GM23338 (cell line): ENCODE data around the gene TMEM208. TPM values are rescaled to one million over a fixed set of nuclear protein-coding genes. Genes with fewer than 3 reads are reported as not detected.

ENCODE experiments used
- CREB1 ChIP-seq: fragments of 250-450 bp; sonication (Bioruptor Pico); IDR thresholded peaks from 2 replicates; pipeline ENCODE4 v1.5.0; 2020; ENCODE audit warnings: low read depth, mild to moderate bottlenecking, moderate library complexity
- EZH2 ChIP-seq: fragments of 200-600 bp; sonication (generic); IDR thresholded peaks from one replicate; pipeline ENCODE4 v1.8.0; 2017; ENCODE audit warnings: antibody characterized with exemption, mild to moderate bottlenecking, low read depth; ENCODE audit not compliant: unreplicated experiment
- EZH2phosphoT487 ChIP-seq: fragments of 200-600 bp; sonication (generic); IDR thresholded peaks from one replicate; pipeline ENCODE4 v1.8.1; 2018; ENCODE audit warnings: antibody characterized with exemption; ENCODE audit not compliant: unreplicated experiment
- JUNB ChIP-seq: IDR thresholded peaks from one replicate; pipeline ENCODE4 v1.6.1; 2016; ENCODE audit warnings: antibody characterized with exemption; ENCODE audit not compliant: unreplicated experiment
- NANOG ChIP-seq: IDR thresholded peaks from 2 replicates; pipeline ENCODE4 v1.6.1; 2016; ENCODE audit warnings: antibody characterized with exemption, borderline replicate concordance
- POLR2AphosphoS5 ChIP-seq: IDR thresholded peaks from 2 replicates; pipeline ENCODE4 v1.6.1; 2016; ENCODE audit warnings: antibody characterized with exemption, low read depth
- STAT1 ChIP-seq: IDR thresholded peaks from one replicate; pipeline ENCODE4 v1.6.1; 2016; ENCODE audit warnings: antibody characterized with exemption; ENCODE audit not compliant: unreplicated experiment
- ZNF331 ChIP-seq: fragments of 250-450 bp; sonication (Bioruptor Pico); IDR thresholded peaks from 2 replicates; pipeline ENCODE4 v1.5.0; 2020; ENCODE audit warnings: low read depth, mild to moderate bottlenecking, moderate library complexity
- polyA plus RNA-seq: library from polyadenylated mRNA; unstranded; fragments of >200 nt; fragmentation: Nextera tagmentation; extraction: Ambion mirVana; gene quantifications from 2 replicates; pipeline ENCODE4 v1.2.1, GENCODE V29; 2016
- total RNA-seq: library from RNA; depleted of rRNA; stranded (reverse); fragments of >200 nt; shearing (Covaris generic); gene quantifications from 2 replicates; pipeline ENCODE4 v1.2.3, GENCODE V29; 2014
- TF ChIP-seq, protein P1 (sequence below): fragments of 250-450 bp; sonication (Bioruptor Pico); IDR thresholded peaks from 2 replicates; pipeline ENCODE4 v1.5.0; 2020; ENCODE audit warnings: mild to moderate bottlenecking, moderate library complexity
- TF ChIP-seq, protein P2 (sequence below): IDR thresholded peaks from 2 replicates; pipeline ENCODE4 v1.6.1; 2016; ENCODE audit warnings: antibody characterized with exemption
- TF ChIP-seq, protein P3 (sequence below): IDR thresholded peaks from one replicate; pipeline ENCODE4 v1.6.1; 2018; ENCODE audit warnings: antibody characterized with exemption; ENCODE audit not compliant: unreplicated experiment

Gene TMEM208
- total and polyA plus RNA-seq, 2 experiments from 2014 or later = 23.2 to 82.3 TPM

DNA sequence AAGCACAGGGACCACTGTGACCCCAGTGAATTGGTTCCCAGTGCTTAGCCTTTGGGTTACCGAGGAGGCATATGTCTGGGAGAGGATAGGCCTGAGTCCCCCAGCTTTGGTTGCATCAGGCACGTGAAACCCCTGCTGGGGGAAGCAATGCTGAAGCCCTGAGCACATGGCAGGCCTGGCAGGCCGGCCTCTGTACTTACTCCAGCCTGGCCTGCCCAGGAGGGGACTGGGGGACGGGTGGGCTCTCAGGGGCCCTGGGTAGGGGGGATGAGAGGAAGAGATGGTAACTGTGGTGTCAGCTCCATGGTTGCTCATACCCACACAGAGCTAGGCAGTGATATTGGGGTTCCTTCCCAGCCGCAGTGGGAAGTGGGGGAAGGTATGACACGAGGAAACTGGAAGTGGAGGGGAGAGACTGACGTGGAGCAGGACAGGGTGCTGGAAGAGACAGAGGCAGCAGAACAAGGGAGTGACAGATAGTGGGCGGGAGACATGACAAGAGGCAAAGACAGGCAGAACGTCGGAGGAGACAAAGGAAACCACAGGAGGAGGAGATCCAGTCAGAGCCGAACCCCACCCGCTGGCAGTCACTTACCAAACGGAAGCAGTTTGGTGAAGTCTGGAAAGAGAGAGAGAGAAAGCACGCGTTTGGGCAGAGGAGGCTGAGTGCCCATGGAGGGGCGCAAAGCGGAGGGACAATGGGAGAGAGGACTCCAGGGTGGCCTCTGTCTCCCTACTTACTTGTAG is 9.1 kb downstream of the TMEM208 start (continued):
- TF ChIP-seq, protein P1, sequence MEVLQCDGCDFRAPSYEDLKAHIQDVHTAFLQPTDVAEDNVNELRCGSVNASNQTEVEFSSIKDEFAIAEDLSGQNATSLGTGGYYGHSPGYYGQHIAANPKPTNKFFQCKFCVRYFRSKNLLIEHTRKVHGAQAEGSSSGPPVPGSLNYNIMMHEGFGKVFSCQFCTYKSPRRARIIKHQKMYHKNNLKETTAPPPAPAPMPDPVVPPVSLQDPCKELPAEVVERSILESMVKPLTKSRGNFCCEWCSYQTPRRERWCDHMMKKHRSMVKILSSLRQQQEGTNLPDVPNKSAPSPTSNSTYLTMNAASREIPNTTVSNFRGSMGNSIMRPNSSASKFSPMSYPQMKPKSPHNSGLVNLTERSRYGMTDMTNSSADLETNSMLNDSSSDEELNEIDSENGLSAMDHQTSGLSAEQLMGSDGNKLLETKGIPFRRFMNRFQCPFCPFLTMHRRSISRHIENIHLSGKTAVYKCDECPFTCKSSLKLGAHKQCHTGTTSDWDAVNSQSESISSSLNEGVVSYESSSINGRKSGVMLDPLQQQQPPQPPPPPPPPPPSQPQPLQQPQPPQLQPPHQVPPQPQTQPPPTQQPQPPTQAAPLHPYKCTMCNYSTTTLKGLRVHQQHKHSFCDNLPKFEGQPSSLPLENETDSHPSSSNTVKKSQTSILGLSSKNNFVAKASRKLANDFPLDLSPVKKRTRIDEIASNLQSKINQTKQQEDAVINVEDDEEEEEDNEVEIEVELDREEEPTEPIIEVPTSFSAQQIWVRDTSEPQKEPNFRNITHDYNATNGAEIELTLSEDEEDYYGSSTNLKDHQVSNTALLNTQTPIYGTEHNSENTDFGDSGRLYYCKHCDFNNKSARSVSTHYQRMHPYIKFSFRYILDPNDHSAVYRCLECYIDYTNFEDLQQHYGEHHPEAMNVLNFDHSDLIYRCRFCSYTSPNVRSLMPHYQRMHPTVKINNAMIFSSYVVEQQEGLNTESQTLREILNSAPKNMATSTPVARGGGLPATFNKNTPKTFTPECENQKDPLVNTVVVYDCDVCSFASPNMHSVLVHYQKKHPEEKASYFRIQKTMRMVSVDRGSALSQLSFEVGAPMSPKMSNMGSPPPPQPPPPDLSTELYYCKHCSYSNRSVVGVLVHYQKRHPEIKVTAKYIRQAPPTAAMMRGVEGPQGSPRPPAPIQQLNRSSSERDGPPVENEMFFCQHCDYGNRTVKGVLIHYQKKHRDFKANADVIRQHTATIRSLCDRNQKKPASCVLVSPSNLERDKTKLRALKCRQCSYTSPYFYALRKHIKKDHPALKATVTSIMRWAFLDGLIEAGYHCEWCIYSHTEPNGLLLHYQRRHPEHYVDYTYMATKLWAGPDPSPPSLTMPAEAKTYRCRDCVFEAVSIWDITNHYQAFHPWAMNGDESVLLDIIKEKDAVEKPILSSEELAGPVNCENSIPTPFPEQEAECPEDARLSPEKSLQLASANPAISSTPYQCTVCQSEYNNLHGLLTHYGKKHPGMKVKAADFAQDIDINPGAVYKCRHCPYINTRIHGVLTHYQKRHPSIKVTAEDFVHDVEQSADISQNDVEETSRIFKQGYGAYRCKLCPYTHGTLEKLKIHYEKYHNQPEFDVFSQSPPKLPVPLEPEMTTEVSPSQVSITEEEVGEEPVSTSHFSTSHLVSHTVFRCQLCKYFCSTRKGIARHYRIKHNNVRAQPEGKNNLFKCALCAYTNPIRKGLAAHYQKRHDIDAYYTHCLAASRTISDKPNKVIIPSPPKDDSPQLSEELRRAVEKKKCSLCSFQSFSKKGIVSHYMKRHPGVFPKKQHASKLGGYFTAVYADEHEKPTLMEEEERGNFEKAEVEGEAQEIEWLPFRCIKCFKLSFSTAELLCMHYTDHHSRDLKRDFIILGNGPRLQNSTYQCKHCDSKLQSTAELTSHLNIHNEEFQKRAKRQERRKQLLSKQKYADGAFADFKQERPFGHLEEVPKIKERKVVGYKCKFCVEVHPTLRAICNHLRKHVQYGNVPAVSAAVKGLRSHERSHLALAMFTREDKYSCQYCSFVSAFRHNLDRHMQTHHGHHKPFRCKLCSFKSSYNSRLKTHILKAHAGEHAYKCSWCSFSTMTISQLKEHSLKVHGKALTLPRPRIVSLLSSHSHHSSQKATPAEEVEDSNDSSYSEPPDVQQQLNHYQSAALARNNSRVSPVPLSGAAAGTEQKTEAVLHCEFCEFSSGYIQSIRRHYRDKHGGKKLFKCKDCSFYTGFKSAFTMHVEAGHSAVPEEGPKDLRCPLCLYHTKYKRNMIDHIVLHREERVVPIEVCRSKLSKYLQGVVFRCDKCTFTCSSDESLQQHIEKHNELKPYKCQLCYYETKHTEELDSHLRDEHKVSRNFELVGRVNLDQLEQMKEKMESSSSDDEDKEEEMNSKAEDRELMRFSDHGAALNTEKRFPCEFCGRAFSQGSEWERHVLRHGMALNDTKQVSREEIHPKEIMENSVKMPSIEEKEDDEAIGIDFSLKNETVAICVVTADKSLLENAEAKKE (CRISPR knock-in tag) = no peak
- TF ChIP-seq NANOG = no peak
- TF ChIP-seq, protein P2, sequence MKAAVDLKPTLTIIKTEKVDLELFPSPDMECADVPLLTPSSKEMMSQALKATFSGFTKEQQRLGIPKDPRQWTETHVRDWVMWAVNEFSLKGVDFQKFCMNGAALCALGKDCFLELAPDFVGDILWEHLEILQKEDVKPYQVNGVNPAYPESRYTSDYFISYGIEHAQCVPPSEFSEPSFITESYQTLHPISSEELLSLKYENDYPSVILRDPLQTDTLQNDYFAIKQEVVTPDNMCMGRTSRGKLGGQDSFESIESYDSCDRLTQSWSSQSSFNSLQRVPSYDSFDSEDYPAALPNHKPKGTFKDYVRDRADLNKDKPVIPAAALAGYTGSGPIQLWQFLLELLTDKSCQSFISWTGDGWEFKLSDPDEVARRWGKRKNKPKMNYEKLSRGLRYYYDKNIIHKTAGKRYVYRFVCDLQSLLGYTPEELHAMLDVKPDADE = no peak
- TF ChIP-seq STAT1 = no peak
- TF ChIP-seq ZNF331 = no peak
- TF ChIP-seq, protein P3, sequence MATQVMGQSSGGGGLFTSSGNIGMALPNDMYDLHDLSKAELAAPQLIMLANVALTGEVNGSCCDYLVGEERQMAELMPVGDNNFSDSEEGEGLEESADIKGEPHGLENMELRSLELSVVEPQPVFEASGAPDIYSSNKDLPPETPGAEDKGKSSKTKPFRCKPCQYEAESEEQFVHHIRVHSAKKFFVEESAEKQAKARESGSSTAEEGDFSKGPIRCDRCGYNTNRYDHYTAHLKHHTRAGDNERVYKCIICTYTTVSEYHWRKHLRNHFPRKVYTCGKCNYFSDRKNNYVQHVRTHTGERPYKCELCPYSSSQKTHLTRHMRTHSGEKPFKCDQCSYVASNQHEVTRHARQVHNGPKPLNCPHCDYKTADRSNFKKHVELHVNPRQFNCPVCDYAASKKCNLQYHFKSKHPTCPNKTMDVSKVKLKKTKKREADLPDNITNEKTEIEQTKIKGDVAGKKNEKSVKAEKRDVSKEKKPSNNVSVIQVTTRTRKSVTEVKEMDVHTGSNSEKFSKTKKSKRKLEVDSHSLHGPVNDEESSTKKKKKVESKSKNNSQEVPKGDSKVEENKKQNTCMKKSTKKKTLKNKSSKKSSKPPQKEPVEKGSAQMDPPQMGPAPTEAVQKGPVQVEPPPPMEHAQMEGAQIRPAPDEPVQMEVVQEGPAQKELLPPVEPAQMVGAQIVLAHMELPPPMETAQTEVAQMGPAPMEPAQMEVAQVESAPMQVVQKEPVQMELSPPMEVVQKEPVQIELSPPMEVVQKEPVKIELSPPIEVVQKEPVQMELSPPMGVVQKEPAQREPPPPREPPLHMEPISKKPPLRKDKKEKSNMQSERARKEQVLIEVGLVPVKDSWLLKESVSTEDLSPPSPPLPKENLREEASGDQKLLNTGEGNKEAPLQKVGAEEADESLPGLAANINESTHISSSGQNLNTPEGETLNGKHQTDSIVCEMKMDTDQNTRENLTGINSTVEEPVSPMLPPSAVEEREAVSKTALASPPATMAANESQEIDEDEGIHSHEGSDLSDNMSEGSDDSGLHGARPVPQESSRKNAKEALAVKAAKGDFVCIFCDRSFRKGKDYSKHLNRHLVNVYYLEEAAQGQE = no peak
- no peak for TF ChIP-seq EZH2phosphoT487
- TF ChIP-seq JUNB = no peak
- TF ChIP-seq POLR2AphosphoS5 = no peak
- no peak for TF ChIP-seq EZH2
- TF ChIP-seq CREB1 (CRISPR knock-in tag) = no peak
